Esophagus muscularis mucosa (tissue), 2 donors: ENCODE measurements around the gene PLCB3.

Source experiments
- POLR2A ChIP-seq: fragments of 450-650 bp; IDR thresholded peaks from one replicate; pipeline ENCODE4 v1.6.1; 2017; ENCODE audit warnings: antibody characterized with exemption, moderate library complexity, mild to moderate bottlenecking, low read depth
- POLR2AphosphoS5 ChIP-seq, 2 donors: sonication (generic); formaldehyde crosslinking; IDR thresholded peaks; one replicate each; pipeline ENCODE4 v1.6.1; 2017; ENCODE audit warnings: antibody characterized with exemption in 2 of 2

DNA sequence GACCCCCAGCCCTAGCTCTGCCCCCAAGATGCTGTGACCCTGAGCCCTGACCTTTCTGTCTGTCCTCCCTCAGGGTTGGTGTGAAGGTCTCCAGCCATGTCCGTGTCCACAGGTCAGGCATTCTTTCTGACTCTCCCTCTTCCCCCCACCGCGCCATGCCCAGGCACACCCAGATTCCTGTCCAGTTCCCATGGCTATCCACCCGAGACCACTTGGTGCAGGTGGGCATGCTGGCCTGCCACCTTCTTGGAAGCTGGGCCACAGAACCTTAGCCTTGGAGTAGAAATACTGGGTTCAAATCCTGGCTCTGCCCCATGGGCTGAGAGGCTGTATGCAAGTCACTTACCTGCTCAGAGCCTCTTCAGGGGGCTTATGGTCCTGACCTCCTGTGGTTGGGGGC is 2.3 kb upstream of the PLCB3 start:
- TF ChIP-seq POLR2AphosphoS5 (IDR thresholded peaks at IDR 0.05) (no peak), POLR2A (no peak)
